Activated CD4-positive, CD25-positive, alpha-beta regulatory T cell treated with anti-CD3 and anti-CD28 coated beads, Interleukin-2, amount 50 U/mL, for 16 hours (primary cell): Measurements from ENCODE around the gene IKZF3.
"Not testable (repeated sequence)": the region's sequence is repeated elsewhere in the genome, so short reads cannot be mapped to it uniquely, and the experiment has no call there.

Experiments used
- DNase-seq: peaks from one replicate; pipeline ENCODE4 v3.0.0-alpha.2; 2020; ENCODE audit warnings: low read depth, low spot score

The IKZF3 gene

DNA sequence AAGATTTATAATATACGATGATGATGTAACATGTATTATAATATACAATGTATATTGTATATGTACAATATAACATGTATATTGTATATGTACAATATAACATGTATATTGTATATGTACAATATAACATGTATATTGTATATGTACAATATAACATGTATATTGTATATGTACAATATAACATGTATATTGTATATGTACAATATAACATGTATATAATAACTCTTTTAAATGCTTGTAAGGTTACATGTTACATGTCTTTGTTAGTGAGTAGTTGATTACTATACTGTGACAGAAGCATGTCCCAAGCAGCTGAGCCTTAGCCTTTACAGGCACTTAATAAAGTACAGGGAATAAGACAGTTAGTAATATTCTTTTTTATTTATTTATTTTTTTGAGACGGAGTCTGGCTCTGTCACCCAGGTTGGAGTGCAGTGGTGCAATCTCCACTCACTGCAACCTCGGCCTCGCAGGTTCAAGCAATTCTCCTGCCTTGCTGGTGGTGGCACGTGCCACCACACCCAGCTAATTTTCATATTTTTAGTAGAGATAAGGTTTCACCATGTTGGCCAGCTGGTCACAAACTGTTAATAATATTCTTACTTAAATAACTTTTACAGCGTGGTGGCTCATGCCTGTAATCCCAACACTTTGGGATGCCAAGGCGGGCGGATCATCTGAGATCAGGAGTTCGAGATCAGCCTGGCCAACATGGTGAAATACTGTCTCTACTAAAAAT, 8.0 kb downstream of the IKZF3 start:
- not testable (repeated sequence) for DNase-seq

DNA sequence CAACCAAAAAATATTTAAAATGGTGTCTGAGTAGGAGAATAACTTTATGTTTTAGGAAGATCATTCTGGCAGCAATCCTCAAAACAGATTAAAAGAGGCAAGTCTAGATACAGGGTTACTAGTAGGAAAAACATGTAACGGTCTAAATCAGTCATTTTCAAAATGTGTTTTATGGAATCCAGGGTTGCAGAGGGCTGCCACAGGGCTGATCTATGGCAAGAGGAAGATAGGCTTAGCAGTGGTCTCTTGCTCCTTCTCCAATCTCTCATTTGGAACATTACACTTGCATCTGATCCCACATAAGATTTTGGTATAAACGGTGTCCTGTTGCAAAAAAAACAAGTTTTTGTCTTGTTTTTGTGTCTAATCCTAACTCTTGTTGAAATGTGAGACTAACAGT, 9.2 kb downstream of the IKZF3 start:
- no peak for DNase-seq

DNA sequence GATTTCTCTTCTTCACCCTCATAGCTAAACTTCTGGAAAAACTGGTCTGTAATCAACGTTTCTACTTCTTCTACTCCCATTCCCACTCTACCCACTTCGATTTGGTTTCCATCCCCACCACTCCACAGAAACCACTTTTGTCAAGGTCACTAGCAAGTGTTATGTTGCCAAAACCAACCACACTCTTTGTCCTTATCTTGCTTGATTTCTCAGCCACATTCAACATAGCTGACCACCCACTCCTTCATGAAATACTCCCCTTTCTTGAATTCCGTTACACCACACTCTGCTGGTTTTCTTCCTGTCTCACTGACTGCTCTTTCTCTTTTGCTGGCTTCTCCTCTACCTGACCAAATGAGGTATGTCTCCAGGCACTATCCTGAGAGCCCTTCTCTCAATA, 11.9 kb downstream of the IKZF3 start:
- DNase-seq = no peak

DNA sequence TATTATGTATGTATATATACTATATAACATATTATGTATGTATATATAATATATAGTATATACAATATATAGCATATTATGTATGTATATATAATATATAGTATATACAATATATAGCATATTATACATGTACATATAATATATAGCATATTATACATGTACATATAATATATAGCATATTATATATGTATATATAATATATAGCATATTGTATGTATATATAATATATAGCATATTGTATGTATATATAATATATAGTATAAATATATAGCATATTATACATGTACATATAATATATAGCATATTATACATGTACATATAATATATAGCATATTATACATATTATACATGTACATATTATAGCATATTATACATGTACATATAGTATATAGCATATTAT, 13.9 kb downstream of the IKZF3 start:
- not testable (repeated sequence) for DNase-seq

DNA sequence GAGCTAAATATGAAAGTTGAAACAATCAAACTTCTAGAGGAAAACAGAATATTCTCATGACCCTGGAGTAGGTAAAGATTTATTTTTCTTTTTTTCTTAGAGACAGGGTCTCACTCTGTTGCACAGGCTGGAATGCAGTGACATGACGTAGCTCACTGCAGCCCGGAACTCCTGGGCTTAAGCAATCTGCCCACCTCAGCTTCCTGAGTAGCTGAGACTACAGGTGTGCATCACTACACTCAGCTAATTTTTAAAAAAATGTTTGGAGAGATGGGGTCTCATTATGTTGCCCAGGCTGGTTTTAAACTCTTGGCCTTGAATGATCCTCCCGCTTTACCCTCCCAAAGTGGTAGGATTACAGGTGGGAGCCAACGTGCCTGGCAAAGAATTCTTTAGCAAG, 15.5 kb downstream of the IKZF3 start:
- no peak for DNase-seq

DNA sequence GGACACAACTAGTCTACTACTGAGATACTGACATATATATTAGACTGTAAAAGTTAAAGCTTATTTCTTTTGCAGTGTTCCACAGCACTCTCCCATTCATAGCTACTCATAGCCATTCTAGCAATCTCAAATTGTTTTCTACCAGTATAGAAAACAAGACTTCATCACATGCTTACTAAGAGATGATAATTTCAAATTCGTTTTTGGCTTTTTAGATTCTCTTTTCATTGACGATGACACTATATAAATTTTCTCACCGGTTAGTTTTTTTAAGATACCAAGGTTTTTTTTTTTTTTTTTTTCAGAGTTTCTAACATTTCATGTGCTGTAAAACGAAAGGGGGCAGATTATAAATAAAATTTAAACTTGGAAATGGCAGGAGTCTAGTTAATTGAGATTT, 17.9 kb downstream of the IKZF3 start:
- DNase-seq = no peak

DNA sequence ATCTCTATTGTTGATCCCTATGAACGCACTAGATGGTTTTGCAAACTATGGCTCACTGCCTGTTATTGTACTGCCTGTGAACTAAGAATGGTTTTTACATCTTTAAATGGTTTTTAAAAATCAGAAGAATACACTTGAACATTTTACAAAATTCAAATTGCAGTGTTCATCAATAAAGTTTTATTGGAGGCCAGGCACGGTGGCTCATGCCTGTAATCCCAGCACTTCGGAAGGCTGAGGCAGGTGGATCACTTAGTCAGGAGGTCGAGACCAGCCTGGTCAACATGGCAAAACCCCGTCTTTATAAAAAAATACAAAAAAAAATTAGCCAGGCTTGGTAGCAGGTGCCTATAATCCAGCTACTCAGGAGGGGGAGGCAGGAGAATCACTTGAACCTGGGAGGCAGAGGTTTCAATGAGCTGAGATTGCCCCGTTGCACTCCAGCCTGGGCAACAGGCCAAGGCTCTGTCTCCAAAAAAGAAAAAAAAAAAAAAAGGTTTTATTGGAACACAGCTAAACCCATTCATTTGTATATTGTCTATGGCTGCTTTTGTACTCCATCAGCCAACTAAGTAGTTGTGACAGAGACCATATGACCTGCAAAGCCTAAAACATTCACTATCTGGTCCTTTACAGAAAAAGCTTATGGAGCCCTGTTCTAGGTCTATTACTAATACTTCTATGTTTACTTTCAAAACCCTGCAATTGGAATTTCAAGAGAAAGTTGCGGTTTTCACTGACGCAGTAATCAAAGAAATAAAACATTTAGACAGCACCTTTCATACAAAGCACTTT, 18.9 kb downstream of the IKZF3 start:
- DNase-seq = no peak

DNA sequence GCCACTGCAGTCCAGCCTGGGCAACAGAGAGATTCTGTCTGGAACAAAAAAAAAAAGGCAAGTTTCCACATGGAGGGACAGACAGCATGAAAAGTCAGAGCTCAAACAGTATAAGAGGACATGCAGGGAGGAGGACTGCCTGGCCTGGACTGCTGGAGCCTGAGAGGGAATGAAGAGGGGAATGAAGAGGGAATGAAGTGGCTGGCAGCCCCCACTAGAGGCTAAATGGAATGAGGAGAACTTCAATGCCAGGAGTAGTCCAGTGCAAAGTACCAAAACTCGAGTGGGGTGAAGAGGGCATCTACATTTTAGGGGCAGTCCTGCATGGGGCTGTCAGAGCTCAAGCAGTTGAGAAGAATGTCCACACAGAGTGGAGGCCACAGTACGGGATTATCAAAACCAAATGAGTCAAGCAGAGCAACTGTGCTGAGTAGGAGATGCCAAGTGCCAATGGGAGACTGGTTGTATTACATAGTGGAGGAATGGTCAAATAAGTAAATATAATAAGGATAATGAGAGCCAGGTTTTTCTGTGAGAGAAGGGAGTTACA, 22.9 kb downstream of the IKZF3 start:
- DNase-seq = no peak

DNA sequence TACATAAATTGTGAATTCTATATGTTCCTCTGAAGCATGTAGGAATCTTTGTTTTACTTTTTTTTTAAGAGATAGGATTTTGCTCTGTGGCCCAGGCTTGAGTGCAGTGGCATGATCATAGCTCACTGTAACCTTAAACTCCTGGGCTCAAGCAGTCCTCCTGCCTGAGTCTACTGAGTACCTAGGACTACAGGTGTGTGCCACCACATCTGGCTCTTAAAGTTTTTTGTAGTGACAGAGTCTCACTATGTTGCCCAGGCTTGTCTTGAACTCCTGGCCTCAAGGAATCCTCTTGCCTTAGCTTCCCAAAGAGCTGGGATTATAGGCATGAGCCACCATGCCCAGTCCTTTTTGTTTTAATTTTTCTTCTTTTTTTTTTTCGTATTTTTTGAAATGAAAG, 25.3 kb downstream of the IKZF3 start:
- no peak for DNase-seq

DNA sequence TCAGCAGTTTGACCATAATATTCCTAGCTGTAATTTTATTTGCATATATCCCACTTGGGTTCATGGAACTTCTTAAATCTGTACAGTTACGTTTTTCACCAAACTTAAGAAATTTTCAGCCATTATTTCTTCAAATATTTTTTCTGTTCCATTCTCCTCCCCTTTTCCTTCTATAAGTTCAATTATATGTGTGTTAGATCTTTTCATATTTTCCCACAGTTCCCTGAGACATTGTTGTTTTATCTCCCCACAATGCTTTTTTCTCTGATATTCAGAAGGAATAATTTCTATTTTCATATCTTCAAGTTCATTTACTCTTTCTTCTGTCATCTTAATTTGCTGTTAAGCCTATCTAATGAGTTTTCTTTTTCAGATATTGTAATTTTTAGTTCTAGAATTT, 26.1 kb downstream of the IKZF3 start:
- DNase-seq = no peak

DNA sequence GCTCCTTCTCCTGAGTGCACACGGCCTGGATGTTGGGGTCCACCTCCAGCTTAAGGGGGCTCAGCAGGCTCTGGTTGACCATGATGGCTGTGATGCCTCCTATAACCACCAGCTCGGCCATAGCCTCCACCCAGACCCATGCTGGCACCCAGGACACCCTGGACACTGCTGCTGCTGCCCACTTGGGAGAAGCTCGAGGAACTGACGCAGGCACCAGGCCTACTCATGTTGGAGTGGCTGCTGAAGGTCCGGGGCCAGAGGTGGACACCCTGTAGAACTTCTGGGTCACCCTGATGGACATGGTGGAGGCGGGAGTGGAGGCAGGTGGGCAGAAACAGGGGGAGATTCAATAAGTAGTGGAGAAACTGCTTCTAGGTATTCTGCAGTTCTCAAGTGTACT, 28.0 kb downstream of the IKZF3 start:
- DNase-seq = no peak

DNA sequence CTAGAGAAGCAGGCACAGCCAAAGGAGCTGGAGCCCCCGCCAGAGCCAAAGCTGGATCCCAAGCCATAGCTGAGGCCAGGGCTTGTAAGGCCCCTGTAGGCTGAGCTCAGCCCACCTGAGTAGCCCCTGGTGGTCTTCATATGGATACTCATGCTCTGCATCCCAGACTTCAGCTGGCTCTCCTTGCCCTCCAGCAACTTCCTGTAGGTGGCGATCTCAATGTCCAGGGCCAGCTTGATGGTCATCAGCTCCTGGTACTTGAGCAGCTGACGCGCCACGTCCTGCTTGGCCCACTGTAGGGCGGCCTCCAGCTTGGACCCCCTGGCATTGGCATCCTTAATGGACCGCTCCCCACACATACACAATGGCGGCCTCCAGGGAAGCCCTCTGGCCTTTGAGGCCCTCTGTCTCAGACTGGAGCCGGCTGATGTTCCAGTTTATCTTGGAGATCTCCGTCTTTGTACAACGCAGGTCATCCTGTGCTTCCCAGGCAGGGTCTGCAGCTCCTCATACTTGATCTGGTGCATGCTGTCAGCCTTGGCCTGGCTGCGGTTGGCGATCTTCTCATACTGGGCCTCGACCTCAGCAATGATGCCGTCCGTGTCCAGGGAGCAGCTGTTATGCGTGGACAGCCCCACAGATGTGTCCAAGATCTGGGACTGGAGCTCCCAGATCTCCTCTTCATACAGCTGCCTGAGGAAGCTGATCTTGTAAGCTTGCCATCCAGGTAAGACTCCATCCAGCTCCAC, 28.9 kb downstream of the IKZF3 start:
- no peak for DNase-seq

DNA sequence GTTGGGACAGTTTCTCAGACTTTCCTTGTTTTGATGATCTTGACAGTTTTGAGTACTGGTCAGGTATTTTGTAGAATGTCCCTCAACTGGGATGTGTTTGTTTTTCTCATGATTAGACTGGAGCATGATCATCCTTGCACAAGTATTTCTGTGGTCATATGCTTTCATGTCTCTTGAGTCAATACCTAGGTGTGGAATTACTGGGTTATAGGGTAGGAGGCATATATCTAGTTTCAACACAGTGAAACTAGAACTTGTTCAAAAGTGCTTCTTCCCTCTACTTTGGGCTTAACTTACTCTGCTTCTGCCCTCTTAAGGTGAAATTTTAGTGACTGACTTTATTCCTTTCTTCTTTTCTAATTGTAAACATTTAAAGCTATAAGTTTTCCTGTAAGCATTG, 30.1 kb downstream of the IKZF3 start:
- no peak for DNase-seq

DNA sequence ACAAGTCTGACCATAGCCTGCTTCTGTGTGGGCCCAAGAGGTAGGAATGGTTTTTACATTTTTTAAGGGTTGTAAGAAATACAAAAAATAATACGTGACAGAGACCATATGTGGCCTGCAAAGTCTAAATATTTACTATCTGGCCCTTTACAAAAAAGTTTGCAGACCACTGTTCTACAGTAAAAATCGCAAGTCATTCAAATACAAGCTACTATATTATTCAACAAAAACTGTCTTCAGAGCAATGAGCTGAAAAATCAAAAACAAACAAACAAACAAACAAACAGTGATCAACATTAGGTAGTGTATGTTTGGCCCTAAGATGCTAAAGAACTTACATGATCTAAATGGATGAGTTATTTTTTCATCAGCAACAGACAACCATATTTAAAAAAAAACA, 32.5 kb downstream of the IKZF3 start:
- DNase-seq = no peak

DNA sequence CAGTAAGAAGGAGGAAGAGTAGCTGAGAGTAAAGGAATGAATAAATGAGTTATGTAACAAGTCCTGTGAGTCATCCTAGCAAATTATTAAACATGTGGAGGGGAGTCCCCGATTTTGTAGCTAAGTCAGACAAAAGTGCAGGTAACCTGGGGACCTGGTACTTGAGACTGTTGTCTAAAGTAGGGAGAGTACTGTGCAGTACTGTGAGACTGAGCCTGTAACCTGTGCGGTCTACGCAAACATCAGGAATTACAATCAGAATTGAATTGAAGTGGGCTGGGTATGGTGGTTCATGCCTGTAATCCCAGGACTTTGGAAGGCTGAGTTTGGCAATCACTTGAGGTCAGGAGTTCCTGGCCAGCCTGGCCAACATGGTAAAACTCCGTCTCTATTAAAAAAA, 35.7 kb downstream of the IKZF3 start:
- no peak for DNase-seq

DNA sequence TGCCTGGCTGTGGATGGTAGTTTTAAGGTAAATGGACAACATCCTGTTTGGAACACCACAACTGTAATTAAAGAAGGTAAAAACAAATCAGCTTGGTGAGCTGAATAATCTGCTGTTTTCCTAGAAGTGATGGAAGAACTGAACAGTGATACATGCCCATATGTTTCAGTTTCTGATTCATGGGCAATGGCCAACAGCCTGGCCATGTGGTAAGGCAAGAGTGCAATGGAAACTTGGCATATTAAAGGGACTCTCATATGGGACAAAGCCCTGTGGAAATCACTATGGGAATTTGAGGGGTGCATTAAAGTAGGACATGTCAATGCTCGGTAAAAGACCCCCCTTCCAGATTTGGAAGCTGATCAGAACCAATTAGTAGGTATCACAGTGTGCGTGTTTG, 37.8 kb downstream of the IKZF3 start:
- DNase-seq = no peak

DNA sequence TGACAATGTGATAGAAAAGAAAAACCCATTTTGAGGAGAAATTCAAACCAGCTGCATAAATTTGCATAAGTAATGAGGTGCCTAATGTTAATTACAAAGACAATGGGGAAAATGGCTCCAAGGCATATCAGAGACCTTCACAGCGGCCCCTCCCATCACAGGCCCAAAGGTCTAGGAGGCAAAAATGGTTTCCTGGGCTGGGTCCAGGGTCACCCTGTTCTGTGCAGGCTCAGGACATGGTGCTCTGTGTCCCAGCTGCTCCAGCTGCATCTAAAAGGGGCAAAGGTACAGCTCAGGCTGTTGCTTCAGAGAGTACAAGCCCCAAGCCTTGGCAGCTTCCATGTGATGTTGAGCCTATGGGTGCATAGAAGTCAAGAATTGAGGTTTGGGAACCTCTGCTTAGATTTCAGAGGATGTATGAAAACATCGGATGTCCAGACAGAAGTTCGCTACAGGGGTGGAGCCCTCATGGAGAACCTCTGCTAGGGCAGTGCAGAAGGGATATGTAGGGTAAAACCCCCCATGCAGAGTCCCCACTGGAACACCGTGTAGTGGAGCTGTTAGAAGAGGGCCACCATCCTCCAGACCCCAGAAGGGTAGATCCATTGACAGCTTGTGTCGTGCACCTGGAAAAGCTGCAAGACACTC, 40.6 kb downstream of the IKZF3 start:
- DNase-seq = no peak

DNA sequence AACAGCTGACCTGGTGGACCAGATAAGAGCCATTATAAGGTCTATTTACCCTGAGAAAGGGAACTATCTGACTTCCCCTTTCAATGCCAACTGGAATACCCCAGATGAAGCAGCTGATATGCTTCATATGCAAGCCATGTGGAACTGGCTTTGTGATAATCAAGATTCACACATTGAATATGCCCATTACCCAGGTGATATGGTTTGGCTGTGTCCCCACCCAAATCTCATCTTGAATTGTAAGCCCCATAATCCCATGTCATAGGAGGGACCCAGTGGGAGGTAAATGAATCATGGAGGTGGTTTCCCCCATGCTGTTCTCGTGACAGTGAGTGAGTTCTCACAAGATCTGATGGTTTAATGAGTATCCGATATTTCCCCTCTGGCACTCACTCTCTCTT, 42.1 kb downstream of the IKZF3 start:
- DNase-seq = no peak

DNA sequence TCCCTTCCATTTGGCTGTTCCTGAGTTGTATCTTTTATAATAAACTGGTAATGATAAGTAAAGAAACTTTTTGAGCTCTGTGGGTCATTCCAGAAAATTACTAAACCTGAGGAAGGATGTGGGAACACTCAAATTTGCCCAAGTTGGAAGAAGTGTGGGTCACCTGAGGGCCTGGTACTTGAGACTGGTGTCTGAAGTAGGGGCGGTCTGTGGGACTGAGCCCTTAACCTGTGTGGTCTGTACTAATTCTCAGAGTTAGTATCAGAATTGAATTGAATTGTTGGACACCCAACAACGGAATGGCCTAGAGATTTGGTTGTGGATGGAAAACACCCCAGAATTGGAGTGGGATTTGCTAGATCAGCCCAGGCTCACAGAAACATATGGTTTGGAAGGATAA, 43.1 kb downstream of the IKZF3 start:
- DNase-seq = no peak

DNA sequence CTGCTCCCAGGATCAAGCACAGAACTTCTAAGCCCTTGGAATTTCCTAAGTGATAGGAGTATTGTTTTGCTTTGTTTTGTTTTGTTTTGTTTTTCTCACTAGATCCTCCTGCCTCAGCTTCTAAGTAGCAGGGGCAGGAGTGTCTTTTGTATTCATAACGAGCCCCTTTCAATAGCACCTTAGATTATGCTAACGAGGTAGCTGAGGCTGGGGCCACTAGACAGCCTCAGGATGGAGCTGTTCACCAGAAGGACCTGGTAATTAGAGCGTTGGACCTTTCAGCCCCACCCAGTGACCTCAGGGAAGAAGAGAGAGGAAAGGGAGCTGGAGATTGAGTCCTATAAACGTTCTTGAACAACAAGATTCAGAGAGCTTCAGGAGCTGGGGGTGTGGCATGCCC, 43.6 kb downstream of the IKZF3 start:
- DNase-seq = no peak

DNA sequence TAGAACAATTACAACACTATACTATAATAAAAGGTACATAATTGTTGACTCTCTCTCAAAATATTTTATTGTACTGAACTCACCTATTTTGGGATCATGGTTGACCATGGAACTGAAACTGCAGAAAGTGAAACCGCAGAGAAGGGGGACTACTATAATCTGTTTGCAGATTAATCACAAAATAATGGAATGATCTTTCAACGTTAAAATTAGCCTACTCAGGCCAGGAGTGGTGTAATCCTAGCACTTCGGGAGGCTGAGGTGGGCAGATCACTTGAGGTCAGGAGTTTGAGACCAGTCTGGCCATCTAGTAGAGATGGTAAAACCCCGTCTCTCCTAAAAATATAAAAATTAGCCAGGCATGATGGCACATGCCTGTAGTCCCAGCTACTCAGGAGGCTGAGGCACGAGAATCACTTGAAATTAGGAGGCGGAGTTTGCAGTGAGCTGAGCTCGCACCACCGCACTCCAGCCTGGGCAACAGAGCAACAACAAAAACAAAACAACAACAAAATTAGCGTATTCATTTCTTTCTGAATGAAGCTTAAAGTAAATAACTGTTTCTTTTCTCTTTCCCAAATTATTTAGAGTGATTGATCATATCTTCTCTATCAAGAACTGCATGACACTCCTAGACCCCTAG, 45.6 kb downstream of the IKZF3 start:
- no peak for DNase-seq
